ENCODE measurements around the gene MAP3K5. TPM values are rescaled to one million over a fixed set of nuclear protein-coding genes. Genes with fewer than 3 reads are reported as not detected.

Gene MAP3K5
- polyA plus RNA-seq, 3 donors = 9.6 to 12.0 (median 11.1) TPM

- WGBS (ENCODE audit: insufficient coverage) = no CpG with 5 or more reads among the region's 2 CpGs
- TF ChIP-seq CTCF (IDR thresholded peaks at IDR 0.05) = no peak
- no peaks in the 10 kb centered on the region for H3K79me2 ChIP-seq (ENCODE audit: insufficient read depth, low read length)
- no peak overlapping the region for H3K4me3 ChIP-seq (replicated peaks in 1 of 3; ENCODE audit: low read depth in 2 of 3, low read length in 3 of 3)
- H3K36me3 ChIP-seq (replicated peaks in 1 of 2; ENCODE audit: control insufficient read depth in 1 of 2, insufficient read depth in 2 of 2, low read length in 2 of 2) = no peaks in the 10 kb centered on the region
- no peaks in the 10 kb centered on the region for H3K4me1 ChIP-seq (ENCODE audit: control insufficient read depth in 1 of 2, insufficient read depth in 2 of 2, low read length in 2 of 2)
- H2AFZ ChIP-seq (ENCODE audit: insufficient read depth, low read depth, low read length, poor library complexity, severe bottlenecking) = no peak overlapping the region
- peaks cover 2% of the 10 kb centered on the region for H3K4me1 Mint-ChIP-seq
- intact Hi-C loops (cut with micrococcal nuclease) = no loop called here
- peaks cover 0 to 9% (median 5%) of the 10 kb centered on the region in 7 donors for H3K9me3 Mint-ChIP-seq
- H3K4me3 Mint-ChIP-seq = no peak overlapping the region
- H3K36me3 Mint-ChIP-seq = no peaks in the 10 kb centered on the region
- H3K9ac ChIP-seq (ENCODE audit: insufficient read depth, low read length, poor library complexity, severe bottlenecking) = no peak overlapping the region
- H3K27ac Mint-ChIP-seq = no peak overlapping the region
- no peaks in the 10 kb centered on the region for H3K27me3 ChIP-seq (ENCODE audit: control insufficient read depth in 2 of 2, insufficient read depth in 2 of 2, low read length in 2 of 2)
- no peaks in the 10 kb centered on the region for H3K9me3 ChIP-seq (replicated peaks in 1 of 2; ENCODE audit: control insufficient read depth in 1 of 2, insufficient read depth in 1 of 2, low read length in 2 of 2)
- no peak overlapping the region for H3K27ac ChIP-seq (ENCODE audit: low read depth in 1 of 2, low read length in 2 of 2)
- no peaks in the 10 kb centered on the region for H4K20me1 ChIP-seq (ENCODE audit: insufficient read depth, low read length)
- H3K4me2 ChIP-seq (replicated peaks; ENCODE audit: extremely low read depth, low read length, poor library complexity, severe bottlenecking) = no peak overlapping the region
- H3K27me3 Mint-ChIP-seq (ENCODE audit: low read depth in 3 of 3) = peaks cover 0 to 4% (median 2%) of the 10 kb centered on the region in 3 donors
- no peak for DNase-seq
Observed at GRCh38 chr6:136801581-136801980, 9.3 kb upstream of the MAP3K5 start.

- no peak overlapping the region for H2AFZ ChIP-seq (ENCODE audit: insufficient read depth, low read depth, low read length, poor library complexity, severe bottlenecking)
- TF ChIP-seq CTCF (IDR thresholded peaks at IDR 0.05) = no peak
- peaks cover 10% of the 10 kb centered on the region for H3K4me1 Mint-ChIP-seq
- no peaks in the 10 kb centered on the region for H3K36me3 ChIP-seq (replicated peaks in 1 of 2; ENCODE audit: control insufficient read depth in 1 of 2, insufficient read depth in 2 of 2, low read length in 2 of 2)
- H3K4me3 ChIP-seq (replicated peaks in 1 of 3; ENCODE audit: low read depth in 2 of 3, low read length in 3 of 3) = no peak overlapping the region
- peaks cover 0 to 2% (median 2%) of the 10 kb centered on the region in 3 donors for H3K27me3 Mint-ChIP-seq (ENCODE audit: low read depth in 3 of 3)
- no peak overlapping the region for H3K4me3 Mint-ChIP-seq
- H3K79me2 ChIP-seq (ENCODE audit: insufficient read depth, low read length) = no peaks in the 10 kb centered on the region
- peaks cover 7 to 9% of the 10 kb centered on the region in 2 donors for H3K4me1 ChIP-seq (ENCODE audit: control insufficient read depth in 1 of 2, insufficient read depth in 2 of 2, low read length in 2 of 2)
- no peak overlapping the region for H3K27ac ChIP-seq (ENCODE audit: low read depth in 1 of 2, low read length in 2 of 2)
- no peaks in the 10 kb centered on the region for H4K20me1 ChIP-seq (ENCODE audit: insufficient read depth, low read length)
- peaks cover 0 to 3% (median 0%) of the 10 kb centered on the region in 7 donors for H3K9me3 Mint-ChIP-seq
- H3K36me3 Mint-ChIP-seq = no peaks in the 10 kb centered on the region
- intact Hi-C loops (cut with micrococcal nuclease) = loop anchor here in 1 of 2 donors (10.0 kb wide), 1 partner anchor 213 kb away; no protein-coding TSS in a partner anchor
- H3K27me3 ChIP-seq (ENCODE audit: control insufficient read depth in 2 of 2, insufficient read depth in 2 of 2, low read length in 2 of 2) = no peaks in the 10 kb centered on the region
- no peak overlapping the region for H3K9ac ChIP-seq (ENCODE audit: insufficient read depth, low read length, poor library complexity, severe bottlenecking)
- no CpG with 5 or more reads among the region's 1 CpG for WGBS (ENCODE audit: insufficient coverage)
- no peak overlapping the region for H3K4me2 ChIP-seq (replicated peaks; ENCODE audit: extremely low read depth, low read length, poor library complexity, severe bottlenecking)
- no peak overlapping the region for H3K27ac Mint-ChIP-seq
- H3K9me3 ChIP-seq (replicated peaks in 1 of 2; ENCODE audit: control insufficient read depth in 1 of 2, insufficient read depth in 1 of 2, low read length in 2 of 2) = no peaks in the 10 kb centered on the region
- no peak for DNase-seq
Observed at GRCh38 chr6:136798044-136798443, 5.8 kb upstream of the MAP3K5 start.

All from CD14-positive monocyte (primary cell).